ENCODE data around the gene PLEKHB1. TPM values are rescaled to one million over a fixed set of nuclear protein-coding genes. Genes with fewer than 3 reads are reported as not detected.

PLEKHB1 gene
- total and polyA plus RNA-seq, 7 donors, result 0.33 to 13.7 (median 8.7) TPM

- intact Hi-C loops (cut with DNase I), result no loop called here
- no peak for ATAC-seq
- Histone ChIP-seq H3K9me3 (no peaks in the 10 kb centered on the region), H3K36me3 (ENCODE audit: insufficient read depth in 1 of 2, low read depth in 1 of 2) (peaks cover 0 to 67% of the 10 kb centered on the region in 2 donors), H3K27me3 (ENCODE audit: insufficient read depth in 3 of 3, low read length in 2 of 3) (no peaks in the 10 kb centered on the region), H3K27ac (no peak overlapping the region), H3K4me3 (no peak overlapping the region), H3K4me1 (no peaks in the 10 kb centered on the region)
- TF ChIP-seq CTCF (IDR thresholded peaks at IDR 0.05), result no peak
- 76 to 84% (median 81%) methylated on average over 2 of the region's 2 CpGs for WGBS, 3 donors
- DNase-seq, result no peak
Observed at GRCh38 chr11:73680687-73681086, 34.3 kb downstream of the PLEKHB1 start.

GRCh38 chr11:73693899-73694525, 47.6 kb downstream of the PLEKHB1 start:
- H3K4me3 ChIP-seq, result no peak overlapping the region
- H3K27me3 ChIP-seq (ENCODE audit: insufficient read depth in 3 of 3, low read length in 2 of 3), result no peaks in the 10 kb centered on the region
- DNase-seq (no peak), ATAC-seq (no peak)
- intact Hi-C loops (cut with DNase I), result no loop called here
- no peaks in the 10 kb centered on the region for H3K9me3 ChIP-seq
- H3K36me3 ChIP-seq (ENCODE audit: insufficient read depth in 1 of 2, low read depth in 1 of 2), result peaks cover 0 to 38% of the 10 kb centered on the region in 2 donors
- no peak for TF ChIP-seq CTCF (IDR thresholded peaks at IDR 0.05)
- H3K27ac ChIP-seq, result no peak overlapping the region
- 94 to 95% (median 95%) methylated on average over 4 of the region's 4 CpGs for WGBS, 3 donors
- H3K4me1 ChIP-seq, result no peaks in the 10 kb centered on the region

- 86 to 100% (median 95%) methylated on average over 1 of the region's 1 CpG for WGBS, 3 donors
- Histone ChIP-seq H3K36me3 (ENCODE audit: insufficient read depth in 1 of 2, low read depth in 1 of 2) (peaks cover 0 to 79% of the 10 kb centered on the region in 2 donors), H3K9me3 (no peaks in the 10 kb centered on the region), H3K4me3 (no peak overlapping the region), H3K27me3 (ENCODE audit: insufficient read depth in 3 of 3, low read length in 2 of 3) (no peaks in the 10 kb centered on the region), H3K27ac (no peak overlapping the region), H3K4me1 (no peaks in the 10 kb centered on the region)
- DNase-seq, result no peak
- TF ChIP-seq CTCF (IDR thresholded peaks at IDR 0.05), result no peak
- intact Hi-C loops (cut with DNase I), result no loop called here
- ATAC-seq, result no peak
Observed at GRCh38 chr11:73705053-73705452, 58.7 kb downstream of the PLEKHB1 start.

- DNase-seq (no peak), ATAC-seq (no peak)
- H3K27ac ChIP-seq, result no peak overlapping the region
- intact Hi-C loops (cut with DNase I), result no loop called here
- no peak for TF ChIP-seq CTCF (IDR thresholded peaks at IDR 0.05)
- no peaks in the 10 kb centered on the region for H3K27me3 ChIP-seq (ENCODE audit: insufficient read depth in 3 of 3, low read length in 2 of 3)
- H3K4me1 ChIP-seq, result peaks cover 5% of the 10 kb centered on the region
- no peak overlapping the region for H3K4me3 ChIP-seq
- H3K9me3 ChIP-seq, result no peaks in the 10 kb centered on the region
- H3K36me3 ChIP-seq (ENCODE audit: insufficient read depth in 1 of 2, low read depth in 1 of 2), result peaks cover 0 to 67% of the 10 kb centered on the region in 2 donors
- WGBS, 3 donors, result 91 to 94% (median 93%) methylated on average over 3 of the region's 3 CpGs
Observed at GRCh38 chr11:73710964-73711363, 64.6 kb downstream of the PLEKHB1 start.

Other genes starting within 250 kb of the PLEKHB1 start
- 10 to 100 TPM; 13.8 to 28.6 (median 21.2) TPM for gene FAM168A, start 48.5 kb upstream of the PLEKHB1 start, total RNA-seq
- 10 to 100 TPM in 1 of 3 donors, 1 to 10 TPM in 2; 5.3 to 18.9 (median 6.3) TPM for gene FAM168A, start 48.5 kb upstream of the PLEKHB1 start, polyA plus RNA-seq
- 10 to 100 TPM; 74.9 to 88.2 (median 86.9) TPM for gene RAB6A, start 114.5 kb downstream of the PLEKHB1 start, total RNA-seq
- gene RAB6A, start 114.5 kb downstream of the PLEKHB1 start, polyA plus RNA-seq, result 100 to 1,000 TPM in 1 of 3 donors, 10 to 100 TPM in 2; 49.4 to 117 (median 58.4) TPM
- gene MRPL48, start 141.3 kb downstream of the PLEKHB1 start, total RNA-seq, result 10 to 100 TPM; 23.8 to 35.2 (median 24.7) TPM
- 10 to 100 TPM; 26.4 to 31.9 (median 31.5) TPM for gene MRPL48, start 141.3 kb downstream of the PLEKHB1 start, polyA plus RNA-seq
- gene COA4, start 230.3 kb downstream of the PLEKHB1 start, total RNA-seq, result 10 to 100 TPM; 59.6 to 74.8 (median 68.2) TPM
- gene COA4, start 230.3 kb downstream of the PLEKHB1 start, polyA plus RNA-seq, result 100 to 1,000 TPM in 2 of 3 donors, 10 to 100 TPM in 1; 59.3 to 138 (median 104) TPM
- gene PAAF1, start 230.4 kb downstream of the PLEKHB1 start, total RNA-seq, result 1 to 10 TPM; 6.6 to 9.5 (median 8.3) TPM
- gene PAAF1, start 230.4 kb downstream of the PLEKHB1 start, polyA plus RNA-seq, result 10 to 100 TPM in 2 of 3 donors, 1 to 10 TPM in 1; 8.2 to 12.0 (median 11.8) TPM